HepG2 (cell line): ENCODE measurements around the gene NEK6. TPM values are rescaled to one million over a fixed set of nuclear protein-coding genes. Genes with fewer than 3 reads are reported as not detected.

Experiments
- ATAC-seq: fragments of 200-7000 bp; cut with Tn5 transposase; 3 replicates; pipeline ENCODE4 v1.9.1; 2020; ENCODE audit warnings: mild to moderate bottlenecking, moderate library complexity
- BruUV-seq: library from RNA; stranded (reverse); fragments of 400-500 nt; replicated peaks from 2 replicates; lab custom pipeline; 2021; lab: Mats Ljungman, UMichigan
- CTCF ChIA-PET: fragments of 300-600 bp; formaldehyde crosslinking; extraction: SDS; loops from one replicate; lab custom pipeline; 2021; ENCODE audit warnings: low total read pairs, inconsistent platforms, low intra/inter-chr PET ratio; lab: Yijun Ruan, JAX
- POLR2A ChIA-PET: fragments of 350-600 bp; sonication (Branson Sonifier 250); formaldehyde crosslinking; loops from one replicate; lab custom pipeline; 2020; ENCODE audit warnings: antibody characterized with exemption, inconsistent platforms; lab: Yijun Ruan, JAX
- DNase-seq: peaks from one replicate; pipeline ENCODE4 v3.0.0-alpha.2; 2015; ENCODE audit warnings: low spot score
- FAIRE-seq: peaks from 3 replicates; lab custom pipeline; 2011; peaks lifted over from hg19 to GRCh38; lab: Jason Lieb, UNC
- H2AFZ ChIP-seq: one replicate; pipeline ENCODE4 v1.6.1; 2011; ENCODE audit warnings: low read length, inconsistent platforms
- H3K27ac ChIP-seq: fragments of 300-600 bp; 3 replicates; pipeline ENCODE4 v1.8.0; 2011; ENCODE audit warnings: mixed run types, mild to moderate bottlenecking, mixed read lengths, low read length, inconsistent platforms; ENCODE audit not compliant: insufficient read depth; ENCODE audit errors: extremely low read length
- H3K27me3 ChIP-seq, 2 experiments: fragments of 200-600 bp in 1 of 2; 2 replicates in 1 of 2; 3 replicates in 1 of 2; pipeline versions ENCODE4 v1.6.0 to v1.8.0; 2011; ENCODE audit warnings: low read length in 2 of 2, mild to moderate bottlenecking in 2 of 2, moderate library complexity in 2 of 2, inconsistent platforms in 1 of 2; ENCODE audit not compliant: insufficient read depth in 2 of 2, control insufficient read depth in 1 of 2
- H3K36me3 ChIP-seq, 2 experiments: fragments of 200-600 bp in 1 of 2; replicated peaks in 1 of 2; 2 replicates in 1 of 2; 3 replicates in 1 of 2; pipeline versions ENCODE4 v1.5.1 to v1.8.0; 2011; ENCODE audit warnings: low read length in 2 of 2, inconsistent platforms in 1 of 2; ENCODE audit not compliant: insufficient read depth in 2 of 2, control insufficient read depth in 1 of 2
- H3K4me1 ChIP-seq: 2 replicates; pipeline ENCODE4 v1.5.1; 2012; ENCODE audit warnings: low read length, inconsistent platforms; ENCODE audit not compliant: insufficient read depth
- H3K4me2 ChIP-seq: 2 replicates; pipeline ENCODE4 v1.6.0; 2011; ENCODE audit warnings: low read depth, low read length, inconsistent platforms
- H3K4me3 ChIP-seq, 3 experiments: fragments of 200-600 bp in 1 of 3; sonication (generic), shearing (Covaris generic) in 1 of 3; replicated peaks in 1 of 3; 2 replicates each; pipeline ENCODE4 v1.5.1; 2011 to 2016; ENCODE audit warnings: low read length in 3 of 3, inconsistent platforms in 2 of 3, low read depth in 2 of 3, mild to moderate bottlenecking in 2 of 3, control low read depth in 1 of 3, mixed read lengths in 1 of 3; ENCODE audit not compliant: insufficient read depth in 1 of 3
- H3K79me2 ChIP-seq: one replicate; pipeline ENCODE4 v1.6.1; 2011; ENCODE audit warnings: low read length, inconsistent platforms; ENCODE audit not compliant: insufficient read depth
- H3K9ac ChIP-seq: 2 replicates; pipeline ENCODE4 v1.6.0; 2011; ENCODE audit warnings: mild to moderate bottlenecking, low read depth, low read length, inconsistent platforms; ENCODE audit not compliant: insufficient read depth
- H3K9me3 ChIP-seq: 2 replicates; pipeline ENCODE4 v1.5.1; 2012; ENCODE audit warnings: mild to moderate bottlenecking, low read length
- H4K20me1 ChIP-seq: 2 replicates; pipeline ENCODE4 v1.6.0; 2011; ENCODE audit warnings: inconsistent platforms, mild to moderate bottlenecking, low read length, moderate library complexity; ENCODE audit not compliant: insufficient read depth
- CCAR2 ChIP-seq: fragments of 200-400 bp; formaldehyde crosslinking; optimal IDR thresholded peaks from 2 replicates; pipeline ENCODE3; 2018; ENCODE audit warnings: low read depth, mild to moderate bottlenecking, low read length, moderate library complexity
- FIP1L1 ChIP-seq: fragments of 200-400 bp; formaldehyde crosslinking; IDR thresholded peaks from 2 replicates; pipeline ENCODE4 v1.6.1; 2018; ENCODE audit warnings: low read depth, mild to moderate bottlenecking, low read length, moderate library complexity, borderline replicate concordance; ENCODE audit not compliant: insufficient read depth
- FOXA3 ChIP-seq: IDR thresholded peaks from 2 replicates; pipeline ENCODE4 v1.6.1; 2016; ENCODE audit warnings: missing genetic modification reagents, missing compliant biosample characterization
- MBD4 ChIP-seq: IDR thresholded peaks from 2 replicates; pipeline ENCODE4 v1.6.1; 2012; ENCODE audit warnings: low read length, inconsistent platforms, borderline replicate concordance
- MIXL1 ChIP-seq: IDR thresholded peaks from 2 replicates; pipeline ENCODE4 v1.6.1; 2016
- SP4 ChIP-seq: sonication (generic); formaldehyde crosslinking; IDR thresholded peaks from 2 replicates; pipeline ENCODE4 v1.8.1; 2023; ENCODE audit warnings: mild to moderate bottlenecking, missing genetic modification reagents
- TEAD2 ChIP-seq: sonication (generic); formaldehyde crosslinking; IDR thresholded peaks from 2 replicates; pipeline ENCODE4 v1.9.0; 2021; ENCODE audit warnings: missing genetic modification reagents
- TRAFD1 ChIP-seq: sonication (generic); formaldehyde crosslinking; IDR thresholded peaks from 2 replicates; pipeline ENCODE4 v1.5.1; 2020; ENCODE audit warnings: missing genetic modification reagents, mild to moderate bottlenecking, borderline replicate concordance
- ZBTB38 ChIP-seq: sonication (generic); formaldehyde crosslinking; IDR thresholded peaks from 2 replicates; pipeline ENCODE4 v1.5.1; 2020; ENCODE audit warnings: mild to moderate bottlenecking, missing genetic modification reagents
- ZNF235 ChIP-seq: sonication (generic); formaldehyde crosslinking; IDR thresholded peaks from 2 replicates; pipeline ENCODE4 v1.8.1; 2023; ENCODE audit warnings: mild to moderate bottlenecking, missing genetic modification reagents, borderline replicate concordance
- ZNF264 ChIP-seq: sonication (generic); formaldehyde crosslinking; IDR thresholded peaks from 2 replicates; pipeline ENCODE4 v1.4.0; 2020; ENCODE audit warnings: missing genetic modification reagents
- ZNF292 ChIP-seq: sonication (generic); formaldehyde crosslinking; IDR thresholded peaks from 2 replicates; pipeline ENCODE4 v1.8.1; 2022; ENCODE audit warnings: mild to moderate bottlenecking, low read depth, missing genetic modification reagents, borderline replicate concordance
- ZNF468 ChIP-seq: sonication (generic); formaldehyde crosslinking; IDR thresholded peaks from 2 replicates; pipeline ENCODE4 v1.8.0; 2022; ENCODE audit warnings: mild to moderate bottlenecking, moderate library complexity, missing genetic modification reagents
- ZNF564 ChIP-seq: sonication (generic); formaldehyde crosslinking; IDR thresholded peaks from 2 replicates; pipeline ENCODE4 v1.8.1; 2023; ENCODE audit warnings: mild to moderate bottlenecking, missing genetic modification reagents
- ZNF572 ChIP-seq: sonication (generic); formaldehyde crosslinking; IDR thresholded peaks from 2 replicates; pipeline ENCODE4 v1.5.1; 2020; ENCODE audit warnings: mild to moderate bottlenecking, missing genetic modification reagents
- ZSCAN9 ChIP-seq: IDR thresholded peaks from 2 replicates; pipeline ENCODE4 v1.6.1; 2016; ENCODE audit warnings: borderline replicate concordance
- WGBS: methylation state at CpG from one replicate; pipeline ENCODE4 v1.1.6; 2017; ENCODE audit warnings: low lambda C conversion rate; 5-methylcytosine and 5-hydroxymethylcytosine counted together
- in situ Hi-C: cut with HindIII; loops from 2 replicates; pipeline ENCODE4 v1.10.0; 2017; ENCODE audit warnings: low pct_unique_long_range_greater_than_20kb; ENCODE audit not compliant: extremely low pct_ligation_motif_present
- intact Hi-C: fragments of 100-400 bp; cut with micrococcal nuclease; formaldehyde crosslinking; loops from one replicate; pipeline ENCODE4 v1.10.0; 2022; ENCODE audit not compliant: unreplicated experiment
- polyA plus RNA-seq, 8 experiments: library from polyadenylated mRNA; depleted of rRNA in 3 of 8; stranded (reverse) in 7 of 8; unstranded in 1 of 8; fragments of >200 nt; fragmentation: Illumina TruSeq in 4 of 8; extraction: Trizol in 4 of 8; gene quantifications; 2 replicates each; pipeline versions ENCODE4 v1.2.1 to v1.2.3, GENCODE V29; 2011 to 2016; ENCODE audit warnings: low read depth in 4 of 8, missing spikeins in 1 of 8, mixed read lengths in 1 of 8; ENCODE audit not compliant: insufficient read depth in 1 of 8
- total RNA-seq, 5 experiments: library from RNA; depleted of rRNA; stranded (reverse); fragments of >200 nt; fragmentation: Illumina TruSeq; extraction: Trizol; gene quantifications; 2 replicates each; pipeline ENCODE4 v1.2.3, GENCODE V29; 2016; ENCODE audit warnings: low read depth in 1 of 5
- TF ChIP-seq, protein P1 (sequence below): sonication (generic); formaldehyde crosslinking; IDR thresholded peaks from 2 replicates; pipeline ENCODE4 v1.5.1; 2020; ENCODE audit warnings: missing genetic modification reagents, mild to moderate bottlenecking, borderline replicate concordance
- TF ChIP-seq, protein P2 (sequence below): sonication (generic); formaldehyde crosslinking; IDR thresholded peaks from 2 replicates; pipeline ENCODE4 v1.5.1; 2020; ENCODE audit warnings: mild to moderate bottlenecking, missing genetic modification reagents, moderate library complexity

Gene NEK6
- total and polyA plus RNA-seq, 2 of the 13 experiments (the other 11 are each of a cell fraction or from before 2014, with no cell fraction given), result 30.4 to 119 TPM

GRCh38 chr9:124284940-124285441 is 27.2 kb downstream of the NEK6 start:
- no TSS peak for BruUV-seq
- intact Hi-C loops (loop anchor here (2.0 to 10.0 kb wide), 2 partner anchors 26 to 150 kb away; no protein-coding TSS in a partner anchor), in situ Hi-C loops (no loop called here)
- Histone ChIP-seq H3K27ac (peak overlapping the region; percentile 82), H3K4me1 (peaks cover 94% of the 10 kb centered on the region), H3K36me3 (peaks cover 14 to 23% of the 10 kb centered on the region in 2 experiments), H4K20me1 (peaks cover 4% of the 10 kb centered on the region; the same call in 1 of the 2 replicates), H3K79me2 (peaks cover 91% of the 10 kb centered on the region), H2AFZ (no peak overlapping the region), H3K9me3 (no peaks in the 10 kb centered on the region), H3K9ac (peak overlapping the region; percentile 57), H3K4me2 (peak overlapping the region; percentile 77), H3K4me3 (peak overlapping the region in 1 of 3 experiments; percentile 50; a peak in 3 of 6 replicates), H3K27me3 (no peaks in the 10 kb centered on the region)
- CTCF ChIA-PET, result interaction anchor here (1.3 kb wide), 1 partner anchor 151 kb away, joined by 4 read pairs; no protein-coding TSS in a partner anchor
- FAIRE-seq (no peak), DNase-seq (no peak), ATAC-seq (no peak)
- WGBS, result 87% methylated on average over 14 of the region's 18 CpGs
- POLR2A ChIA-PET, result interaction anchor here (1.8 kb wide), 1 partner anchor 26 kb away, joined by 10 read pairs; no protein-coding TSS in a partner anchor
- TF ChIP-seq FIP1L1 (0 out of 2 replicates have a peak, but pooled peaks have one; percentile 36), ZBTB38 (peak; percentile 100), ZNF292 (no peak), ZNF235 (CRISPR knock-in tag) (0 out of 2 replicates have a peak, but pooled peaks have one; percentile 24), TRAFD1 (CRISPR knock-in tag) (0 out of 2 replicates have a peak, but pooled peaks have one; percentile 10), MBD4 (0 out of 2 replicates have a peak, but pooled peaks have one; percentile 9), ZNF264 (no peak), SP4 (CRISPR knock-in tag) (0 out of 2 replicates have a peak, but pooled peaks have one; percentile 42), TEAD2 (CRISPR knock-in tag) (no peak), MIXL1 (CRISPR knock-in tag) (no peak), CCAR2 (no peak), ZNF572 (CRISPR knock-in tag) (0 out of 2 replicates have a peak, but pooled peaks have one; percentile 31), ZNF564 (CRISPR knock-in tag) (no peak), ZNF468 (CRISPR knock-in tag) (no peak), FOXA3 (no peak), ZSCAN9 (CRISPR knock-in tag) (no peak)
- TF ChIP-seq, protein P1, sequence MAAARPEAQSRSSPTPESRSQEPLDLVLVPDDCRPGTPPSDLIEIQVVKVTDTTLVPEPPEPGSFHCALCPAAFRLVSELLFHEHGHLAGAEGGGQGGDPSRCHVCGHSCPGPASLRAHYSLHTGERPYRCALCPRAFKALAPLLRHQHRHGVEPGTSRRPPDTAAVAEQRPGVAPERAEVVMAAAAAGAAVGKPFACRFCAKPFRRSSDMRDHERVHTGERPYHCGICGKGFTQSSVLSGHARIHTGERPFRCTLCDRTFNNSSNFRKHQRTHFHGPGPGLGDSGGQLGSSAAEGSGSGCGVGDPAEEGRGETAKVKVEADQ, result no peak
- TF ChIP-seq, protein P2, sequence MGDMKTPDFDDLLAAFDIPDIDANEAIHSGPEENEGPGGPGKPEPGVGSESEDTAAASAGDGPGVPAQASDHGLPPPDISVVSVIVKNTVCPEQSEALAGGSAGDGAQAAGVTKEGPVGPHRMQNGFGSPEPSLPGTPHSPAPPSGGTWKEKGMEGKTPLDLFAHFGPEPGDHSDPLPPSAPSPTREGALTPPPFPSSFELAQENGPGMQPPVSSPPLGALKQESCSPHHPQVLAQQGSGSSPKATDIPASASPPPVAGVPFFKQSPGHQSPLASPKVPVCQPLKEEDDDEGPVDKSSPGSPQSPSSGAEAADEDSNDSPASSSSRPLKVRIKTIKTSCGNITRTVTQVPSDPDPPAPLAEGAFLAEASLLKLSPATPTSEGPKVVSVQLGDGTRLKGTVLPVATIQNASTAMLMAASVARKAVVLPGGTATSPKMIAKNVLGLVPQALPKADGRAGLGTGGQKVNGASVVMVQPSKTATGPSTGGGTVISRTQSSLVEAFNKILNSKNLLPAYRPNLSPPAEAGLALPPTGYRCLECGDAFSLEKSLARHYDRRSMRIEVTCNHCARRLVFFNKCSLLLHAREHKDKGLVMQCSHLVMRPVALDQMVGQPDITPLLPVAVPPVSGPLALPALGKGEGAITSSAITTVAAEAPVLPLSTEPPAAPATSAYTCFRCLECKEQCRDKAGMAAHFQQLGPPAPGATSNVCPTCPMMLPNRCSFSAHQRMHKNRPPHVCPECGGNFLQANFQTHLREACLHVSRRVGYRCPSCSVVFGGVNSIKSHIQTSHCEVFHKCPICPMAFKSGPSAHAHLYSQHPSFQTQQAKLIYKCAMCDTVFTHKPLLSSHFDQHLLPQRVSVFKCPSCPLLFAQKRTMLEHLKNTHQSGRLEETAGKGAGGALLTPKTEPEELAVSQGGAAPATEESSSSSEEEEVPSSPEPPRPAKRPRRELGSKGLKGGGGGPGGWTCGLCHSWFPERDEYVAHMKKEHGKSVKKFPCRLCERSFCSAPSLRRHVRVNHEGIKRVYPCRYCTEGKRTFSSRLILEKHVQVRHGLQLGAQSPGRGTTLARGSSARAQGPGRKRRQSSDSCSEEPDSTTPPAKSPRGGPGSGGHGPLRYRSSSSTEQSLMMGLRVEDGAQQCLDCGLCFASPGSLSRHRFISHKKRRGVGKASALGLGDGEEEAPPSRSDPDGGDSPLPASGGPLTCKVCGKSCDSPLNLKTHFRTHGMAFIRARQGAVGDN (CRISPR knock-in tag), result peak; percentile 41; the same call in 1 of the 2 replicates
